Transverse colon (tissue), 4 donors: ENCODE measurements around the gene GPC5.

Source experiments
- CTCF ChIP-seq, 5 experiments: fragments of 200-600 bp in 3 of 5; fragments of 450-650 bp in 2 of 5; sonication (generic) in 3 of 5; IDR thresholded peaks; 1 replicate in 2 of 5; 2 replicates in 3 of 5; pipeline ENCODE4 v1.5.1; 2016 to 2017; ENCODE audit warnings: antibody characterized with exemption in 5 of 5, inconsistent platforms in 3 of 5, mild to moderate bottlenecking in 2 of 5, moderate library complexity in 1 of 5
- EP300 ChIP-seq: sonication (generic); formaldehyde crosslinking; IDR thresholded peaks from one replicate; pipeline ENCODE4 v1.6.1; 2017; ENCODE audit warnings: antibody characterized with exemption, low read depth
- POLR2A ChIP-seq: fragments of 450-650 bp; IDR thresholded peaks from one replicate; pipeline ENCODE4 v1.6.1; 2016; ENCODE audit warnings: antibody characterized with exemption, mild to moderate bottlenecking, moderate library complexity
- POLR2AphosphoS5 ChIP-seq, 3 donors: sonication (generic); formaldehyde crosslinking; IDR thresholded peaks; one replicate each; pipeline ENCODE4 v1.6.1; 2016; ENCODE audit warnings: antibody characterized with exemption in 3 of 3

- no peak for TF ChIP-seq CTCF (IDR thresholded peaks at IDR 0.05)
- no peak for TF ChIP-seq POLR2AphosphoS5 (IDR thresholded peaks at IDR 0.05)
- TF ChIP-seq POLR2A, result no peak
- TF ChIP-seq EP300, result no peak
Measured at GRCh38 chr13:92591117-92591516, 1192.7 kb downstream of the GPC5 start.
